A549 (cell line): ENCODE data around the gene ALOX12.

ENCODE experiments used
- EHMT2 ChIP-seq: fragments of 200-600 bp; sonication (generic); IDR thresholded peaks from 2 replicates; pipeline ENCODE4 v1.6.1; 2016; ENCODE audit warnings: antibody characterized with exemption, low read depth, mild to moderate bottlenecking, moderate library complexity
- JUN ChIP-seq, 2 experiments: fragments of >200 bp; sonication (Bioruptor Twin); formaldehyde crosslinking; IDR thresholded peaks; 2 replicates in 1 of 2; 3 replicates in 1 of 2; pipeline ENCODE4 v1.6.1; 2016 to 2017
- MAZ ChIP-seq: fragments of 150-350 bp; IDR thresholded peaks from 2 replicates; pipeline ENCODE4 v1.6.1; 2014; ENCODE audit warnings: antibody characterized with exemption, low read depth, low read length, borderline replicate concordance
- POLR2A ChIP-seq: IDR thresholded peaks from 2 replicates; pipeline ENCODE4 v1.6.1; 2012; ENCODE audit warnings: mild to moderate bottlenecking, low read length
- RAD21 ChIP-seq, 2 experiments: fragments of >200 bp in 1 of 2; sonication (Bioruptor Twin) in 1 of 2; formaldehyde crosslinking in 1 of 2; IDR thresholded peaks in 1 of 2; conservative IDR thresholded peaks in 1 of 2; 2 replicates in 1 of 2; 3 replicates in 1 of 2; pipeline ENCODE4 v1.6.1; 2012 to 2018; ENCODE audit warnings: inconsistent platforms in 1 of 2
- RCOR1 ChIP-seq: fragments of 150-350 bp; IDR thresholded peaks from 2 replicates; pipeline ENCODE4 v1.6.1; 2014; ENCODE audit warnings: antibody characterized with exemption, low read length, low read depth
- TF ChIP-seq, protein P1 (sequence below): fragments of >200 bp; sonication (Bioruptor Twin); formaldehyde crosslinking; IDR thresholded peaks from 3 replicates; pipeline ENCODE4 v1.5.1; 2016
- TF ChIP-seq, protein P2 (sequence below): IDR thresholded peaks from 2 replicates; pipeline ENCODE4 v1.6.1; 2012
- TF ChIP-seq, protein P3 (sequence below): fragments of 200-600 bp; sonication (generic); IDR thresholded peaks from 2 replicates; pipeline ENCODE4 v1.6.1; 2016; ENCODE audit warnings: antibody characterized with exemption, mild to moderate bottlenecking, moderate library complexity
- TF ChIP-seq, protein P4 (sequence below): fragments of 450-650 bp; IDR thresholded peaks from 2 replicates; pipeline ENCODE4 v1.6.1; 2014; ENCODE audit warnings: antibody characterized with exemption

DNA sequence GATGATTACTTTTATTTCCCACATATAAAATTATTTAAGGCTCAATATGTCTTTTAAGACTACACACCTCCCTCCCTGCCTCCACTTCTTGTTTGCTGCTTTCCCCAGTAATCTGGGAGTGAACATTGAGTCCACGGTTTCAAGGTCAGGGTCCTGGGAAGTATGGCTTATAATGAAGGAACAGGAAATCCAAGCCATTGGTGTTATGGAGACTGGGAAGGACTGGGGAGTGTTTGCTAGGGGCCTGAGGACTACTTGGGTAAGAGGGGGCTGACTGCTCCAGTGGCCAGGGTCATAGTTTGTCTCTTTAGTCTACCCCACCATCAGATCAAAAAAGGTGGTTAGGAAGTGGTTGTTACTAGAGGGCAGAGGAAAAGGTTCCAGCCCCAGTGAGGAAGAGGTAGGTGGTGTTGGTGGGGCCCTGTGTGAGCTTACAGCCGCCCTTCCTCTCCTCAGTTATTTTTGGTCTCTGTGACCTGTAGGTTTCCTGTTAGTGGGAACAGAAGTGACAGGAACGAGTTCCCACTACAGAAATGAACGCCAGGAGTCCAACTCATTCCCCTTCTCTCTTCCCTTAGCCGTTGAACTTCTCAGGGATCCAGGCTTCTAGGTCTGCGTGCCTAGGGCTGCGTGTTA, 39.2 kb downstream of the ALOX12 start:
- TF ChIP-seq, protein P1, sequence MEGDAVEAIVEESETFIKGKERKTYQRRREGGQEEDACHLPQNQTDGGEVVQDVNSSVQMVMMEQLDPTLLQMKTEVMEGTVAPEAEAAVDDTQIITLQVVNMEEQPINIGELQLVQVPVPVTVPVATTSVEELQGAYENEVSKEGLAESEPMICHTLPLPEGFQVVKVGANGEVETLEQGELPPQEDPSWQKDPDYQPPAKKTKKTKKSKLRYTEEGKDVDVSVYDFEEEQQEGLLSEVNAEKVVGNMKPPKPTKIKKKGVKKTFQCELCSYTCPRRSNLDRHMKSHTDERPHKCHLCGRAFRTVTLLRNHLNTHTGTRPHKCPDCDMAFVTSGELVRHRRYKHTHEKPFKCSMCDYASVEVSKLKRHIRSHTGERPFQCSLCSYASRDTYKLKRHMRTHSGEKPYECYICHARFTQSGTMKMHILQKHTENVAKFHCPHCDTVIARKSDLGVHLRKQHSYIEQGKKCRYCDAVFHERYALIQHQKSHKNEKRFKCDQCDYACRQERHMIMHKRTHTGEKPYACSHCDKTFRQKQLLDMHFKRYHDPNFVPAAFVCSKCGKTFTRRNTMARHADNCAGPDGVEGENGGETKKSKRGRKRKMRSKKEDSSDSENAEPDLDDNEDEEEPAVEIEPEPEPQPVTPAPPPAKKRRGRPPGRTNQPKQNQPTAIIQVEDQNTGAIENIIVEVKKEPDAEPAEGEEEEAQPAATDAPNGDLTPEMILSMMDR: no peak
- TF ChIP-seq POLR2A (no peak), RCOR1 (no peak), JUN (IDR thresholded peaks at IDR 0.05) (no peak), EHMT2 (no peak), RAD21 (conservative IDR thresholded peaks at IDR 0.05 in 1 of 2, IDR thresholded peaks at IDR 0.05 in 1 of 2) (no peak), MAZ (no peak)
- TF ChIP-seq, protein P2, sequence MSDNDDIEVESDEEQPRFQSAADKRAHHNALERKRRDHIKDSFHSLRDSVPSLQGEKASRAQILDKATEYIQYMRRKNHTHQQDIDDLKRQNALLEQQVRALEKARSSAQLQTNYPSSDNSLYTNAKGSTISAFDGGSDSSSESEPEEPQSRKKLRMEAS: no peak
- TF ChIP-seq, protein P3, sequence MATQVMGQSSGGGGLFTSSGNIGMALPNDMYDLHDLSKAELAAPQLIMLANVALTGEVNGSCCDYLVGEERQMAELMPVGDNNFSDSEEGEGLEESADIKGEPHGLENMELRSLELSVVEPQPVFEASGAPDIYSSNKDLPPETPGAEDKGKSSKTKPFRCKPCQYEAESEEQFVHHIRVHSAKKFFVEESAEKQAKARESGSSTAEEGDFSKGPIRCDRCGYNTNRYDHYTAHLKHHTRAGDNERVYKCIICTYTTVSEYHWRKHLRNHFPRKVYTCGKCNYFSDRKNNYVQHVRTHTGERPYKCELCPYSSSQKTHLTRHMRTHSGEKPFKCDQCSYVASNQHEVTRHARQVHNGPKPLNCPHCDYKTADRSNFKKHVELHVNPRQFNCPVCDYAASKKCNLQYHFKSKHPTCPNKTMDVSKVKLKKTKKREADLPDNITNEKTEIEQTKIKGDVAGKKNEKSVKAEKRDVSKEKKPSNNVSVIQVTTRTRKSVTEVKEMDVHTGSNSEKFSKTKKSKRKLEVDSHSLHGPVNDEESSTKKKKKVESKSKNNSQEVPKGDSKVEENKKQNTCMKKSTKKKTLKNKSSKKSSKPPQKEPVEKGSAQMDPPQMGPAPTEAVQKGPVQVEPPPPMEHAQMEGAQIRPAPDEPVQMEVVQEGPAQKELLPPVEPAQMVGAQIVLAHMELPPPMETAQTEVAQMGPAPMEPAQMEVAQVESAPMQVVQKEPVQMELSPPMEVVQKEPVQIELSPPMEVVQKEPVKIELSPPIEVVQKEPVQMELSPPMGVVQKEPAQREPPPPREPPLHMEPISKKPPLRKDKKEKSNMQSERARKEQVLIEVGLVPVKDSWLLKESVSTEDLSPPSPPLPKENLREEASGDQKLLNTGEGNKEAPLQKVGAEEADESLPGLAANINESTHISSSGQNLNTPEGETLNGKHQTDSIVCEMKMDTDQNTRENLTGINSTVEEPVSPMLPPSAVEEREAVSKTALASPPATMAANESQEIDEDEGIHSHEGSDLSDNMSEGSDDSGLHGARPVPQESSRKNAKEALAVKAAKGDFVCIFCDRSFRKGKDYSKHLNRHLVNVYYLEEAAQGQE: no peak
- TF ChIP-seq, protein P4, sequence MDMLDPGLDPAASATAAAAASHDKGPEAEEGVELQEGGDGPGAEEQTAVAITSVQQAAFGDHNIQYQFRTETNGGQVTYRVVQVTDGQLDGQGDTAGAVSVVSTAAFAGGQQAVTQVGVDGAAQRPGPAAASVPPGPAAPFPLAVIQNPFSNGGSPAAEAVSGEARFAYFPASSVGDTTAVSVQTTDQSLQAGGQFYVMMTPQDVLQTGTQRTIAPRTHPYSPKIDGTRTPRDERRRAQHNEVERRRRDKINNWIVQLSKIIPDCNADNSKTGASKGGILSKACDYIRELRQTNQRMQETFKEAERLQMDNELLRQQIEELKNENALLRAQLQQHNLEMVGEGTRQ: no peak
